CD14-positive monocyte (primary cell): ENCODE results near the gene COLEC11. TPM values are rescaled to one million over a fixed set of nuclear protein-coding genes. Genes with fewer than 3 reads are reported as not detected.
"Not testable (repeated sequence)": the region's sequence is repeated elsewhere in the genome, so short reads cannot be mapped to it uniquely, and the experiment has no call there.

ENCODE experiments used
- DNase-seq, 3 donors: peaks; one replicate each; pipeline ENCODE4 v3.0.0-alpha.2; 2011 to 2022
- H2AFZ ChIP-seq: 2 replicates; pipeline ENCODE4 v1.6.0; 2012; ENCODE audit warnings: mild to moderate bottlenecking, low read depth, low read length, inconsistent platforms; ENCODE audit not compliant: insufficient read depth, poor library complexity, severe bottlenecking
- H3K27ac ChIP-seq, 2 donors: 1 replicate in 1 of 2; 2 replicates in 1 of 2; pipeline ENCODE4 v1.5.1; 2012 to 2013; ENCODE audit warnings: low read length in 2 of 2, control low read depth in 1 of 2, inconsistent platforms in 1 of 2, low read depth in 1 of 2, mild to moderate bottlenecking in 1 of 2
- H3K27me3 ChIP-seq, 2 donors: one replicate each; pipeline versions ENCODE4 v1.6.0 to v1.6.1; 2011 to 2013; ENCODE audit warnings: low read length in 2 of 2; ENCODE audit not compliant: control insufficient read depth in 2 of 2, insufficient read depth in 2 of 2
- H3K36me3 ChIP-seq, 2 donors: replicated peaks in 1 of 2; 1 replicate in 1 of 2; 2 replicates in 1 of 2; pipeline versions ENCODE4 v1.5.1 to v1.6.1; 2012 to 2013; ENCODE audit warnings: low read length in 2 of 2, control low read depth in 1 of 2, inconsistent platforms in 1 of 2, mild to moderate bottlenecking in 1 of 2; ENCODE audit not compliant: insufficient read depth in 2 of 2, control insufficient read depth in 1 of 2
- H3K4me1 ChIP-seq, 2 donors: 1 replicate in 1 of 2; 2 replicates in 1 of 2; pipeline versions ENCODE4 v1.5.1 to v1.6.1; 2012 to 2013; ENCODE audit warnings: low read length in 2 of 2, control low read depth in 1 of 2, inconsistent platforms in 1 of 2, mild to moderate bottlenecking in 1 of 2, moderate library complexity in 1 of 2; ENCODE audit not compliant: insufficient read depth in 2 of 2, control insufficient read depth in 1 of 2
- H3K4me2 ChIP-seq: replicated peaks from 2 replicates; pipeline ENCODE3; 2012; ENCODE audit warnings: low read length, moderate library complexity, mild to moderate bottlenecking; ENCODE audit not compliant: poor library complexity, severe bottlenecking; ENCODE audit errors: extremely low read depth
- H3K4me3 ChIP-seq, 3 experiments: fragments of 200-600 bp in 1 of 3; sonication (generic) in 1 of 3; replicated peaks in 1 of 3; 1 replicate in 2 of 3; 2 replicates in 1 of 3; pipeline ENCODE4 v1.5.1; 2011 to 2013; ENCODE audit warnings: low read length in 3 of 3, mild to moderate bottlenecking in 3 of 3, control low read depth in 2 of 3, low read depth in 2 of 3, inconsistent platforms in 1 of 3, moderate library complexity in 1 of 3
- H3K79me2 ChIP-seq: 2 replicates; pipeline ENCODE4 v1.6.0; 2012; ENCODE audit warnings: mild to moderate bottlenecking, control low read depth, inconsistent platforms, low read length, moderate library complexity; ENCODE audit not compliant: insufficient read depth
- H3K9ac ChIP-seq: 2 replicates; pipeline ENCODE4 v1.6.0; 2017; ENCODE audit warnings: low read length, mild to moderate bottlenecking; ENCODE audit not compliant: insufficient read depth, poor library complexity, severe bottlenecking
- H3K9me3 ChIP-seq, 2 donors: replicated peaks in 1 of 2; 1 replicate in 1 of 2; 2 replicates in 1 of 2; pipeline versions ENCODE4 v1.5.1 to v1.6.1; 2012 to 2013; ENCODE audit warnings: low read length in 2 of 2, control low read depth in 1 of 2; ENCODE audit not compliant: control insufficient read depth in 1 of 2, insufficient read depth in 1 of 2
- H4K20me1 ChIP-seq: 2 replicates; pipeline ENCODE4 v1.6.0; 2012; ENCODE audit warnings: mild to moderate bottlenecking, low read length, control low read depth, moderate library complexity; ENCODE audit not compliant: insufficient read depth
- H3K27ac Mint-ChIP-seq, 7 donors: one replicate each; pipeline ENCODE4 v1.8.0; 2020; ENCODE audit warnings: mild to moderate bottlenecking in 7 of 7, mixed read lengths in 7 of 7, moderate library complexity in 6 of 7, inconsistent platforms in 2 of 7
- H3K27me3 Mint-ChIP-seq, 3 donors: one replicate each; pipeline ENCODE4 v1.8.0; 2021 to 2022; ENCODE audit warnings: low read depth in 3 of 3, mild to moderate bottlenecking in 3 of 3, mixed read lengths in 3 of 3, moderate library complexity in 3 of 3, inconsistent platforms in 1 of 3
- H3K36me3 Mint-ChIP-seq, 2 donors: one replicate each; pipeline ENCODE4 v1.8.0; 2020; ENCODE audit warnings: mixed read lengths in 2 of 2, inconsistent platforms in 1 of 2, mild to moderate bottlenecking in 1 of 2
- H3K4me1 Mint-ChIP-seq: one replicate; pipeline ENCODE4 v1.8.0; 2020; ENCODE audit warnings: mild to moderate bottlenecking, mixed read lengths
- H3K4me3 Mint-ChIP-seq, 2 donors: one replicate each; pipeline ENCODE4 v1.8.0; 2020; ENCODE audit warnings: mild to moderate bottlenecking in 2 of 2, mixed read lengths in 2 of 2, moderate library complexity in 1 of 2
- H3K9me3 Mint-ChIP-seq, 7 donors: one replicate each; pipeline ENCODE4 v1.8.0; 2020 to 2022; ENCODE audit warnings: mixed read lengths in 7 of 7, mild to moderate bottlenecking in 6 of 7, moderate library complexity in 6 of 7, inconsistent platforms in 2 of 7
- CTCF ChIP-seq: fragments of 200-600 bp; IDR thresholded peaks from one replicate; pipeline ENCODE4 v1.8.0; 2022; ENCODE audit warnings: antibody characterized with exemption, mild to moderate bottlenecking
- WGBS: methylation state at CpG from one replicate; pipeline ENCODE4 v1.1.5; 2013; ENCODE audit warnings: missing lambda C conversion rate; ENCODE audit not compliant: insufficient coverage; 5-methylcytosine and 5-hydroxymethylcytosine counted together
- intact Hi-C, 2 donors: fragments of 100-400 bp; cut with micrococcal nuclease; formaldehyde crosslinking; loops; one replicate each; pipeline versions ENCODE4 v1.15.0 to v1.15.1; 2023
- polyA plus RNA-seq, 3 donors: library from polyadenylated mRNA; depleted of rRNA in 1 of 3; unstranded in 2 of 3; stranded (reverse) in 1 of 3; fragments of 300-500 nt in 2 of 3; fragments of >200 nt in 1 of 3; fragmentation: Illumina TruSeq in 2 of 3; gene quantifications; 1 replicate in 2 of 3; 2 replicates in 1 of 3; pipeline ENCODE4 v1.2.3, GENCODE V29; 2012 to 2021

COLEC11 gene
- polyA plus RNA-seq, 3 donors: not detected

DNA sequence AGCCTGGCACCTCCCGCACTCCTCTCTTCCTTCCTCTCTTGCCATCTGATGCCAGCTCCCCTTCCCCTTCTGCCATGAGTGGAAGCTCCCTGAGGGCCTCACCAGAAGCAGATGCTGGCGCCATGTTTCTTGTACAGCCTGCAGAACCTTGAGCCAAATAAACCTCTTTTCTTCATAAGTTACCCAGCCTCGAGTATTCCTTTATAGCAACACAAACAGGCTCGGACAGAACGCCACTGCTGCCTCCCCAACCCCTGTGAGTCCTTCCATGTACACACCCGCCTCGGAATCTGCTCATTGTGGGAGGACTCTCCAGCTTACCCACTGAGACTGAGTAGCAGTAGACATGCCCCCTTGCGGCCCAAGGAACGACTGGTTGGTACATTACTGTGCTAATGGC lies 28.1 kb upstream of the COLEC11 start:
- 83% methylated on average over 9 of the region's 9 CpGs for WGBS

GRCh38 chr2:3569656-3570055 lies 25.3 kb upstream of the COLEC11 start:
- H3K4me1 Mint-ChIP-seq, H3K36me3 ChIP-seq, H4K20me1 ChIP-seq, H3K27ac Mint-ChIP-seq, H3K9ac ChIP-seq, H3K4me2 ChIP-seq, H3K27ac ChIP-seq, intact Hi-C loops, H3K36me3 Mint-ChIP-seq, H3K27me3 ChIP-seq, H3K9me3 Mint-ChIP-seq, H3K4me1 ChIP-seq, H3K4me3 Mint-ChIP-seq, H3K27me3 Mint-ChIP-seq, DNase-seq, H3K4me3 ChIP-seq, H2AFZ ChIP-seq, H3K9me3 ChIP-seq, H3K79me2 ChIP-seq: not testable (repeated sequence)
- no CpG with 5 or more reads among the region's 23 CpGs for WGBS

More for the DNA sequence above, 28.1 kb upstream of the COLEC11 start:
- Histone ChIP-seq H3K27ac (no peak overlapping the region), H3K4me1 (no peaks in the 10 kb centered on the region), H3K27me3 (no peaks in the 10 kb centered on the region), H3K4me3 (no peak overlapping the region), H2AFZ (no peak overlapping the region), H4K20me1 (no peaks in the 10 kb centered on the region), H3K36me3 (no peaks in the 10 kb centered on the region), H3K79me2 (no peaks in the 10 kb centered on the region), H3K9me3 (no peaks in the 10 kb centered on the region), H3K4me2 (no peak overlapping the region), H3K9ac (no peak overlapping the region)
- no peak for TF ChIP-seq CTCF
- H3K27ac Mint-ChIP-seq: no peak overlapping the region
- intact Hi-C loops: no loop called here
- H3K36me3 Mint-ChIP-seq: peaks cover 0 to 2% of the 10 kb centered on the region in 2 donors
- no peak for DNase-seq
- no peaks in the 10 kb centered on the region for H3K4me1 Mint-ChIP-seq
- peaks cover 0 to 2% (median 0%) of the 10 kb centered on the region in 3 donors for H3K27me3 Mint-ChIP-seq
- peaks cover 0 to 4% (median 0%) of the 10 kb centered on the region in 7 donors for H3K9me3 Mint-ChIP-seq
- H3K4me3 Mint-ChIP-seq: no peak overlapping the region
